ENCODE results near the gene TMEM270. TPM values are rescaled to one million over a fixed set of nuclear protein-coding genes. Genes with fewer than 3 reads are reported as not detected.
A peak's percentile ranks its signal among the peaks of the same experiment; 100 is the strongest.

TMEM270 gene
- total RNA-seq, 2 donors from 2014 or later, result not detected

DNA sequence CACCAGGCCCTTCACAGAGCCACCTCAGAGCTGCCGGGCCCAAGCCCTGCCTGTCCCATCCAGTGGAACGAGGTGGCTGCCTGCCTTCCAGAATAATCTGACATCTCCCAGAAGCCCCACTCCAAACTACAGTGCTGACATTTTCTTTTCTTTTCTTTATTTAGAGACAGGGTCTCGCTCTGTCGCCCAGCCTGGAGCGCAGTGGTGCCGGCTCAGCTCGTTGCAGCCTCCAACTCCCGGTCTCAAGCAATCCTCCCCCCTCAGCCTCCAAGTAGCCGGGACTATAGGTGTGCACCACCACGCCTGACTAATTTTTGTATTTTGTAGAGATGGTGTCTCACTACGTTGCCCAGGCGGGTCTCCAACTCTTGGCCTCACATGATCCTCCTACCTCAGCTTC lies 346 bp downstream of the TMEM270 start:
- TF ChIP-seq, protein P1, sequence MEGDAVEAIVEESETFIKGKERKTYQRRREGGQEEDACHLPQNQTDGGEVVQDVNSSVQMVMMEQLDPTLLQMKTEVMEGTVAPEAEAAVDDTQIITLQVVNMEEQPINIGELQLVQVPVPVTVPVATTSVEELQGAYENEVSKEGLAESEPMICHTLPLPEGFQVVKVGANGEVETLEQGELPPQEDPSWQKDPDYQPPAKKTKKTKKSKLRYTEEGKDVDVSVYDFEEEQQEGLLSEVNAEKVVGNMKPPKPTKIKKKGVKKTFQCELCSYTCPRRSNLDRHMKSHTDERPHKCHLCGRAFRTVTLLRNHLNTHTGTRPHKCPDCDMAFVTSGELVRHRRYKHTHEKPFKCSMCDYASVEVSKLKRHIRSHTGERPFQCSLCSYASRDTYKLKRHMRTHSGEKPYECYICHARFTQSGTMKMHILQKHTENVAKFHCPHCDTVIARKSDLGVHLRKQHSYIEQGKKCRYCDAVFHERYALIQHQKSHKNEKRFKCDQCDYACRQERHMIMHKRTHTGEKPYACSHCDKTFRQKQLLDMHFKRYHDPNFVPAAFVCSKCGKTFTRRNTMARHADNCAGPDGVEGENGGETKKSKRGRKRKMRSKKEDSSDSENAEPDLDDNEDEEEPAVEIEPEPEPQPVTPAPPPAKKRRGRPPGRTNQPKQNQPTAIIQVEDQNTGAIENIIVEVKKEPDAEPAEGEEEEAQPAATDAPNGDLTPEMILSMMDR (IDR thresholded peaks at IDR 0.05), result no peak
- no peaks in the 10 kb centered on the region for H3K4me1 ChIP-seq
- H3K36me3 ChIP-seq, result no peaks in the 10 kb centered on the region
- H3K27ac ChIP-seq, result no peak overlapping the region
- no peak overlapping the region for H3K4me3 ChIP-seq
- no peak for DNase-seq (ENCODE audit: low spot score)
- H3K9me3 ChIP-seq, result no peaks in the 10 kb centered on the region
- H3K27me3 ChIP-seq, result no peaks in the 10 kb centered on the region

DNA sequence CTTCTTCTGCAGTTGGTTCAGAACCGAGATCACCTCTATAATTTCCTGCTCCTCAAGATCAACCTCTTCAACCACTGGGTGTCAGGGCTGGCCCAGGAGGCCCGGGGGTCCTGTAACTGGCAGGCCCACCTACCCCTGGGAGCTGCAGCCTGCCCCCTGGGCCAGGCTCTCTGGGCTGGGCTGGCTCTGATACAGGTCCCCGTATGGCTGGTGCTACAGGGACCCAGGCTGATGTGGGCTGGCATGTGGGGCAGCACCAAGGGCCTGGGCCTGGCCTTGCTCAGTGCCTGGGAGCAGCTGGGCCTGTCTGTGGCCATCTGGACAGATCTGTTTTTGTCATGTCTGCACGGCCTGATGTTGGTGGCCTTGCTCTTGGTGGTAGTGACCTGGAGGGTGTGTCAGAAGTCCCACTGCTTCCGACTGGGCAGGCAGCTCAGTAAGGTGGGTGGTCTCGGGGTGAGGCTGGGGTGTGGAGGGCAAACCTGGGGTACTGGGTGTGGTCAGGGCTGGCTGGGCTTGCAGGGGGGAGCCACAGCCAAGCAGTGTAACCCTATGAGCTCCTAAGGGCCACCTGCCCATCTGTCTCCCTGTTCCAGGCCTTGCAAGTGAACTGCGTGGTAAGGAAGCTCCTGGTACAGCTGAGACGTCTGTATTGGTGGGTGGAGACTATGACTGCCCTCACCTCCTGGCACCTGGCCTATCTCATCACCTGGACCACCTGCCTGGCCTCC lies 4.2 kb downstream of the TMEM270 start:
- Histone ChIP-seq H3K27ac (no peak overlapping the region), H3K27me3 (no peaks in the 10 kb centered on the region), H3K4me1 (peaks cover 0 to 15% of the 10 kb centered on the region in 2 donors), H3K4me3 (no peak overlapping the region), H3K36me3 (no peaks in the 10 kb centered on the region), H3K9me3 (no peaks in the 10 kb centered on the region)
- DNase-seq (ENCODE audit: low spot score), result no peak
- TF ChIP-seq, protein P1 (IDR thresholded peaks at IDR 0.05), result no peak

DNA sequence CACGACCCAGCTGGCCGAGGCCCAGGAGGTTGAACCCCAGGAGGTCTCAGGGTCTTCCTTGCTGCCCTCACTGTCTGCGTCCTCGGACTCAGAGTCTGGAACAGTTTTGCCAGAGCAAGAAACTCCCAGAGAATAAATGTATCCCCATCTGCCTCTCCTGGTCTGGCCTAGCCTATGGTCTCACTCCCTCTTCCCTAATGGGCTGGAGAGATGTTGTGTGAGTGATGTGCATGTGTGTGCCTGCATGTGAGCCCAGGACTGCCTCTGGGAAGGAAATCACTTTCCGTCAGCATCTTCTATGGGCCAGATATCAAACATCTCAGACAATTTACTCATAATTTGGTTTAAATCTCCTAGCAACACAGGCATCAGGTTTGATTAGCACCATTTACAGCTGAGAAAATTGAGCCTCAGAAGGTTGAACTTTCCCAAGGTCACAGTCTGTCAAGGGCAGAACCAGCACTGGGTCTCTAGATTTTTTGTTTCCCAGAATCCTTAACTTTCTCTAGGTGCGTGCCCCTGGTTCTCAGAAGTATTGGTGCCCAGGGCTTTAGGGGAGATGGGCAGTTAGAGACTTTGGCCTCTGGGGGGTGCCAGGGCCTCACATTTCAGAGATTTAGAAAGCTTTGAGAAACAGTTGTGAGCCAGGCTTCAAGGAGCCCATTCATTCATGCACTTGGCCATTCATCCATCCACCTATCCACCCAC lies 4.9 kb downstream of the TMEM270 start:
- DNase-seq (ENCODE audit: low spot score), result no peak
- TF ChIP-seq, protein P1 (IDR thresholded peaks at IDR 0.05), result peak in 1 of 2 donors; percentile 77

DNA sequence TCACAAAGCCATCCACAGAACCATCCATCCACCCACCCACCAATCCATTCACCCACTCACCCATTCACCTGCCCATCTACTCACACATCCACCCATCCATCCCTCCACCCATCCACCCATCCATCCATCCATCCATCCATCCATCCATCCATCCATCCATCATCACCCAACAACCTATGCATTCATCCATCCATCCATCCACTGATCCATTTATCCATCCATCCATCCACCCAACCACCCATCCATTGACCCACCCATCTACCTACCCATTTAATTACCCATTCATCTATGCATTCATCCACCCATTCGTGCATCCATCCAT lies 5.4 kb downstream of the TMEM270 start:
- TF ChIP-seq, protein P1 (IDR thresholded peaks at IDR 0.05), result no peak
- no peak overlapping the region for H3K4me3 ChIP-seq

More for the DNA sequence above, 4.9 kb downstream of the TMEM270 start:
- no peak overlapping the region for H3K27ac ChIP-seq
- H3K9me3 ChIP-seq, result no peaks in the 10 kb centered on the region
- H3K36me3 ChIP-seq, result no peaks in the 10 kb centered on the region
- peaks cover 0 to 22% of the 10 kb centered on the region in 2 donors for H3K4me1 ChIP-seq
- H3K4me3 ChIP-seq, result no peak overlapping the region
- no peaks in the 10 kb centered on the region for H3K27me3 ChIP-seq

DNA sequence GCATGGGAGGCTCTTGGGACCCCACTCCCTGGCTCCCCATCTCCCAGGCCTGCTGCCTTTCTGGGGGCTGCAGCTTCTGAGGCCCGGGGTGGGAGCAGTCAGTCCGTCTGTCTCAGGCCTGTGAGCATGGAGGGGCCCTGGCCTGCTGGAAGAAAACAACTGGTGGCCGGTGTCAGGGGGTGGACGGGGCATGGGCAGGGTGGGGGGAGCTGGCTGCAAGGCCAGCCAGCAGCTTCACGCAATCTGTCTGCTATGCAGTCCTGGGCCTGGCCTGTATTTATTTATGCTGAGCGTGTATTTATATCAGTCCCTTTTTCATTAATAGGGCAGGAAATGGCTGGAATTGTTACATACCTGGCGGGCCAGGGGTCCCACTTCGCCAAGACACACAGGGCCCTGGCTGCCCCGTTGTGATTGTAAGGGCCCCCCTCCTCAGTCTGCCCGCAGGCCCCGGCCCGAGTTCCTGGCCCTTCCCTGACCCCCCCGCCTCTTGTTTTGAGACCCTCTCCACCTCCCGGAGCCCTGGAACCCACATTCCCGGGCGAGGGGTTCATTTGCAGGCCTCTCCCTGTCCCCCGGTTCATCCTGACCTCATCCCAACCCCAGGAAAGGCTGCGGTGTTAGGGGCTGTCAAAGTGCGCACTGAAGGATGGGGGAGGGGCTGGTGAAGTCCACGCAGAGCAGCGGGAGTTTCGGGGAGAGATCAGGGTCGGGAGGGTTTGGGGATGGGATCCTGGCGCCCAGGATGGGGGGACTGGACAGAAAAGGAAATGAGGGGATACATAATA lies 8.2 kb downstream of the TMEM270 start:
- Histone ChIP-seq H3K4me3 (no peak overlapping the region), H3K27ac (peak overlapping the region; percentile 4 to 51), H3K4me1 (peaks cover 0 to 39% of the 10 kb centered on the region in 2 donors), H3K36me3 (no peaks in the 10 kb centered on the region), H3K27me3 (no peaks in the 10 kb centered on the region), H3K9me3 (no peaks in the 10 kb centered on the region)
- DNase-seq (ENCODE audit: low spot score), result no peak
- TF ChIP-seq, protein P1 (IDR thresholded peaks at IDR 0.05), result no peak

More for the DNA sequence above, 5.4 kb downstream of the TMEM270 start:
- Histone ChIP-seq H3K36me3 (no peaks in the 10 kb centered on the region), H3K4me1 (peaks cover 0 to 27% of the 10 kb centered on the region in 2 donors), H3K27ac (no peak overlapping the region), H3K27me3 (no peaks in the 10 kb centered on the region), H3K9me3 (no peaks in the 10 kb centered on the region)
- DNase-seq (ENCODE audit: low spot score), result no peak
